Mammary epithelial cell (primary cell): ENCODE results near the gene PMVK.

ENCODE experiments used
- EZH2 ChIP-seq: IDR thresholded peaks from 2 replicates; pipeline ENCODE4 v1.6.1; 2012; ENCODE audit warnings: low read length, inconsistent platforms, borderline replicate concordance
- TF ChIP-seq, protein P1 (sequence below), 2 donors: IDR thresholded peaks in 1 of 2; conservative IDR thresholded peaks in 1 of 2; 2 replicates each; pipeline ENCODE4 v1.5.1; 2011 to 2012; ENCODE audit warnings: inconsistent platforms in 2 of 2, low read length in 2 of 2, mild to moderate bottlenecking in 2 of 2, control low read depth in 1 of 2, low read depth in 1 of 2; ENCODE audit not compliant: insufficient read depth in 1 of 2; ENCODE audit errors: extremely low read depth in 1 of 2

DNA sequence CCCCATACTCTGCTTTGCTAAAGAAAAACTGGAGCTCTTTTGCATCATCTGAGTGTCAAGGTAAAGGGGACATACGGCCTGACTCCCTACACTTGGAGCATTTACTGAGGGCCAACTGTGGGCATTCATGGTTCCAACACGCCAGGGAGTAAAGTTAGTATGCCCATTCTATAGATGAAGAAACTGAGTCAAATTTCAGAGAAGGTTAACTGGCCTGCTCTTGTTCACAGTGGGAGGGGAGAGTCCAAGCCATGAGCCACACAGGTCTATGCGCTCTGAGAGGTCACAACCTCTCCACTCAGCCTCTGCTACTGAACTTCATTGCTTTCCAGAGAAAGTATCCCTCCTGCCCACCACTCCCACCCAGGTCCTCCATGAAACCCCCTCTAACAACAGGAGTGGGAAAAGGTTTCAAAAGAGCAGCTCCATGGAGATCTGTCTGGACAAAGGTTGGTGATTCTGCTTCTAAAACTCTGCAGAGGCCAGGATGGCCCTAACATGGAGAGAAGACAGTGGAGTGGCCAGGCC lies 59.6 kb downstream of the PMVK start:
- TF ChIP-seq, protein P1, sequence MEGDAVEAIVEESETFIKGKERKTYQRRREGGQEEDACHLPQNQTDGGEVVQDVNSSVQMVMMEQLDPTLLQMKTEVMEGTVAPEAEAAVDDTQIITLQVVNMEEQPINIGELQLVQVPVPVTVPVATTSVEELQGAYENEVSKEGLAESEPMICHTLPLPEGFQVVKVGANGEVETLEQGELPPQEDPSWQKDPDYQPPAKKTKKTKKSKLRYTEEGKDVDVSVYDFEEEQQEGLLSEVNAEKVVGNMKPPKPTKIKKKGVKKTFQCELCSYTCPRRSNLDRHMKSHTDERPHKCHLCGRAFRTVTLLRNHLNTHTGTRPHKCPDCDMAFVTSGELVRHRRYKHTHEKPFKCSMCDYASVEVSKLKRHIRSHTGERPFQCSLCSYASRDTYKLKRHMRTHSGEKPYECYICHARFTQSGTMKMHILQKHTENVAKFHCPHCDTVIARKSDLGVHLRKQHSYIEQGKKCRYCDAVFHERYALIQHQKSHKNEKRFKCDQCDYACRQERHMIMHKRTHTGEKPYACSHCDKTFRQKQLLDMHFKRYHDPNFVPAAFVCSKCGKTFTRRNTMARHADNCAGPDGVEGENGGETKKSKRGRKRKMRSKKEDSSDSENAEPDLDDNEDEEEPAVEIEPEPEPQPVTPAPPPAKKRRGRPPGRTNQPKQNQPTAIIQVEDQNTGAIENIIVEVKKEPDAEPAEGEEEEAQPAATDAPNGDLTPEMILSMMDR (conservative IDR thresholded peaks at IDR 0.05 in 1 of 2, IDR thresholded peaks at IDR 0.05 in 1 of 2; ENCODE audit: extremely low read depth in 1 of 2, insufficient read depth in 1 of 2, low read depth in 1 of 2, low read length in 2 of 2), result no peak
- TF ChIP-seq EZH2, result no peak
